HCT116 (cell line): ENCODE results near the gene ZSWIM8.

Source experiments
- CBX3 ChIP-seq: IDR thresholded peaks from 2 replicates; pipeline ENCODE4 v1.6.1; 2012; ENCODE audit warnings: low read depth
- CTCF ChIP-seq, 3 experiments: fragments of 200-600 bp in 1 of 3; sonication (generic) in 1 of 3; IDR thresholded peaks in 2 of 3; conservative IDR thresholded peaks in 1 of 3; 2 replicates each; pipeline ENCODE4 v1.5.1; 2012 to 2017; ENCODE audit warnings: low read depth in 2 of 3, low read length in 2 of 3, antibody characterized with exemption in 1 of 3, borderline replicate concordance in 1 of 3, control low read depth in 1 of 3, mild to moderate bottlenecking in 1 of 3, mixed read lengths in 1 of 3, mixed run types in 1 of 3, moderate library complexity in 1 of 3; ENCODE audit not compliant: insufficient read depth in 1 of 3
- EZH2 ChIP-seq: fragments of 200-600 bp; sonication (generic); IDR thresholded peaks from 2 replicates; pipeline ENCODE4 v1.6.1; 2017; ENCODE audit warnings: antibody characterized with exemption, mixed run types
- POLR2AphosphoS5 ChIP-seq: IDR thresholded peaks from 2 replicates; pipeline ENCODE4 v1.6.1; 2011; ENCODE audit warnings: mild to moderate bottlenecking, low read depth, low read length, moderate library complexity
- SIN3A ChIP-seq: IDR thresholded peaks from 2 replicates; pipeline ENCODE4 v1.6.1; 2012; ENCODE audit warnings: low read depth
- SP1 ChIP-seq: IDR thresholded peaks from 2 replicates; pipeline ENCODE4 v1.6.1; 2012; ENCODE audit warnings: low read depth
- ZFX ChIP-seq: fragments of 450-650 bp; IDR thresholded peaks from 2 replicates; pipeline ENCODE4 v1.6.1; 2017

- no peak for TF ChIP-seq CTCF (IDR thresholded peaks at IDR 0.05 in 2 of 3, conservative IDR thresholded peaks at IDR 0.05 in 1 of 3; ENCODE audit: borderline replicate concordance in 1 of 3, insufficient read depth in 1 of 3, low read depth in 2 of 3, low read length in 2 of 3)
- no peak for TF ChIP-seq POLR2AphosphoS5
- no peak for TF ChIP-seq ZFX
- TF ChIP-seq CBX3, result no peak
- no peak for TF ChIP-seq SP1
- TF ChIP-seq EZH2, result no peak
- no peak for TF ChIP-seq SIN3A
These were observed 17.0 kb downstream of the ZSWIM8 start for GRCh38 chr10:73802276-73802991.
